ENCODE results near the gene CUL3. TPM values are rescaled to one million over a fixed set of nuclear protein-coding genes. Genes with fewer than 3 reads are reported as not detected.

CUL3 gene
- total and polyA plus RNA-seq, 2 of the 13 experiments (the other 11 are each of a cell fraction or from before 2014, with no cell fraction given) = 33.2 to 62.3 TPM

GRCh38 chr2:224532441-224532840, 52.7 kb downstream of the CUL3 start:
- Histone ChIP-seq H3K4me3 (replicated peaks in 1 of 3; ENCODE audit: insufficient read depth in 1 of 3, low read depth in 2 of 3, low read length in 3 of 3) (no peak overlapping the region), H3K9ac (ENCODE audit: insufficient read depth, low read depth, low read length) (no peak overlapping the region), H3K79me2 (ENCODE audit: insufficient read depth, low read length) (peaks cover 43% of the 10 kb centered on the region), H3K4me2 (ENCODE audit: low read depth, low read length) (no peak overlapping the region), H3K27me3 (ENCODE audit: control insufficient read depth in 1 of 2, insufficient read depth in 2 of 2, low read length in 2 of 2) (no peaks in the 10 kb centered on the region), H2AFZ (ENCODE audit: low read length) (no peak overlapping the region), H4K20me1 (ENCODE audit: insufficient read depth, low read length) (peaks cover 3% of the 10 kb centered on the region), H3K9me3 (ENCODE audit: low read length) (no peaks in the 10 kb centered on the region), H3K4me1 (ENCODE audit: insufficient read depth, low read length) (no peaks in the 10 kb centered on the region), H3K36me3 (replicated peaks in 1 of 2; ENCODE audit: control insufficient read depth in 1 of 2, insufficient read depth in 2 of 2, low read length in 2 of 2) (peaks cover 1 to 37% of the 10 kb centered on the region in 2 experiments; a peak in 4 of 5 replicates), H3K27ac (ENCODE audit: extremely low read length, insufficient read depth, low read length) (no peak overlapping the region)
- in situ Hi-C loops (cut with HindIII; ENCODE audit: extremely low pct_ligation_motif_present, low pct_unique_long_range_greater_than_20kb) (no loop called here), intact Hi-C loops (cut with micrococcal nuclease; ENCODE audit: unreplicated experiment) (no loop called here)
- POLR2A ChIA-PET = no interaction called here
- FAIRE-seq (no peak), ATAC-seq (no peak), DNase-seq (ENCODE audit: low spot score) (no peak)
- 96% methylated on average over 1 of the region's 1 CpG for WGBS (ENCODE audit: low lambda C conversion rate)
- no peak for TF ChIP-seq ZNF205 (CRISPR knock-in tag; IDR thresholded peaks at IDR 0.05)
- no peak for TF ChIP-seq HES4 (CRISPR knock-in tag; IDR thresholded peaks at IDR 0.05; ENCODE audit: borderline replicate concordance)
- CTCF ChIA-PET (ENCODE audit: low intra/inter-chr PET ratio, low total read pairs) = no interaction called here
- BruUV-seq (replicated peaks) = no TSS peak

GRCh38 chr2:224528171-224528570, 57.0 kb downstream of the CUL3 start:
- H3K27me3 ChIP-seq (ENCODE audit: control insufficient read depth in 1 of 2, insufficient read depth in 2 of 2, low read length in 2 of 2) = no peaks in the 10 kb centered on the region
- no peak for ATAC-seq
- ChIA-PET CTCF (ENCODE audit: low intra/inter-chr PET ratio, low total read pairs) (no interaction called here), POLR2A (no interaction called here)
- peaks cover 61% of the 10 kb centered on the region for H3K79me2 ChIP-seq (ENCODE audit: insufficient read depth, low read length)
- BruUV-seq (replicated peaks) = no TSS peak
- peaks cover 3% of the 10 kb centered on the region; the same call in 1 of the 2 replicates for H4K20me1 ChIP-seq (ENCODE audit: insufficient read depth, low read length)
- no peak overlapping the region for H3K27ac ChIP-seq (ENCODE audit: extremely low read length, insufficient read depth, low read length)
- WGBS (ENCODE audit: low lambda C conversion rate) = 97% methylated on average over 2 of the region's 3 CpGs
- H3K36me3 ChIP-seq (replicated peaks in 1 of 2; ENCODE audit: control insufficient read depth in 1 of 2, insufficient read depth in 2 of 2, low read length in 2 of 2) = peaks cover 1 to 18% of the 10 kb centered on the region in 2 experiments; a peak in 4 of 5 replicates
- peaks cover 21% of the 10 kb centered on the region for H3K4me1 ChIP-seq (ENCODE audit: insufficient read depth, low read length)
- H3K4me3 ChIP-seq (replicated peaks in 1 of 3; ENCODE audit: insufficient read depth in 1 of 3, low read depth in 2 of 3, low read length in 3 of 3) = no peak overlapping the region
- TF ChIP-seq ZNF580 (CRISPR knock-in tag; IDR thresholded peaks at IDR 0.05; ENCODE audit: borderline replicate concordance, low read depth) = no peak
- TF ChIP-seq YEATS2 (CRISPR knock-in tag; IDR thresholded peaks at IDR 0.05; ENCODE audit: borderline replicate concordance) = no peak
- no peak for TF ChIP-seq TGIF2 (CRISPR knock-in tag; IDR thresholded peaks at IDR 0.05)
- no peak for TF ChIP-seq ZNF296 (CRISPR knock-in tag; conservative IDR thresholded peaks at IDR 0.05)
- TF ChIP-seq ZSCAN22 (CRISPR knock-in tag; IDR thresholded peaks at IDR 0.05) = no peak
- no peak for TF ChIP-seq ZZZ3 (CRISPR knock-in tag; IDR thresholded peaks at IDR 0.05; ENCODE audit: borderline replicate concordance)
- no peak for TF ChIP-seq TEF (CRISPR knock-in tag; IDR thresholded peaks at IDR 0.05)
- no peak for TF ChIP-seq ATF7 (IDR thresholded peaks at IDR 0.05)
- TF ChIP-seq ATF7 (CRISPR knock-in tag; IDR thresholded peaks at IDR 0.05) = no peak
- TF ChIP-seq AHDC1 (CRISPR knock-in tag; IDR thresholded peaks at IDR 0.05; ENCODE audit: borderline replicate concordance) = no peak
- no peak for TF ChIP-seq ZNF557 (CRISPR knock-in tag; IDR thresholded peaks at IDR 0.05)
- TF ChIP-seq FOSL2 (CRISPR knock-in tag; IDR thresholded peaks at IDR 0.05) = no peak
- no peak overlapping the region for H2AFZ ChIP-seq (ENCODE audit: low read length)
- no peak for DNase-seq (ENCODE audit: low spot score)
- no peaks in the 10 kb centered on the region for H3K9me3 ChIP-seq (ENCODE audit: low read length)
- in situ Hi-C loops (cut with HindIII; ENCODE audit: extremely low pct_ligation_motif_present, low pct_unique_long_range_greater_than_20kb) = no loop called here
- FAIRE-seq = no peak
- H3K9ac ChIP-seq (ENCODE audit: insufficient read depth, low read depth, low read length) = no peak overlapping the region
- no peak overlapping the region for H3K4me2 ChIP-seq (ENCODE audit: low read depth, low read length)
- intact Hi-C loops (cut with micrococcal nuclease; ENCODE audit: unreplicated experiment) = no loop called here
